Stomach (tissue), 4 donors: ENCODE measurements around the gene NTN3.

Experiments
- POLR2A ChIP-seq, 4 donors: fragments of 450-650 bp; IDR thresholded peaks; one replicate each; pipeline ENCODE4 v1.6.1; 2016; ENCODE audit warnings: antibody characterized with exemption in 4 of 4, control low read depth in 2 of 4, mild to moderate bottlenecking in 1 of 4, moderate library complexity in 1 of 4
- TF ChIP-seq, protein P1 (sequence below), 7 experiments: fragments of 450-650 bp in 4 of 7; fragments of 200-600 bp in 3 of 7; sonication (generic) in 3 of 7; IDR thresholded peaks; one replicate each; pipeline ENCODE4 v1.5.1; 2016 to 2019; ENCODE audit warnings: antibody characterized with exemption in 7 of 7, control low read depth in 2 of 7, mild to moderate bottlenecking in 1 of 7

GRCh38 chr16:2465653-2466415 is 5.3 kb upstream of the NTN3 start:
- TF ChIP-seq, protein P1, sequence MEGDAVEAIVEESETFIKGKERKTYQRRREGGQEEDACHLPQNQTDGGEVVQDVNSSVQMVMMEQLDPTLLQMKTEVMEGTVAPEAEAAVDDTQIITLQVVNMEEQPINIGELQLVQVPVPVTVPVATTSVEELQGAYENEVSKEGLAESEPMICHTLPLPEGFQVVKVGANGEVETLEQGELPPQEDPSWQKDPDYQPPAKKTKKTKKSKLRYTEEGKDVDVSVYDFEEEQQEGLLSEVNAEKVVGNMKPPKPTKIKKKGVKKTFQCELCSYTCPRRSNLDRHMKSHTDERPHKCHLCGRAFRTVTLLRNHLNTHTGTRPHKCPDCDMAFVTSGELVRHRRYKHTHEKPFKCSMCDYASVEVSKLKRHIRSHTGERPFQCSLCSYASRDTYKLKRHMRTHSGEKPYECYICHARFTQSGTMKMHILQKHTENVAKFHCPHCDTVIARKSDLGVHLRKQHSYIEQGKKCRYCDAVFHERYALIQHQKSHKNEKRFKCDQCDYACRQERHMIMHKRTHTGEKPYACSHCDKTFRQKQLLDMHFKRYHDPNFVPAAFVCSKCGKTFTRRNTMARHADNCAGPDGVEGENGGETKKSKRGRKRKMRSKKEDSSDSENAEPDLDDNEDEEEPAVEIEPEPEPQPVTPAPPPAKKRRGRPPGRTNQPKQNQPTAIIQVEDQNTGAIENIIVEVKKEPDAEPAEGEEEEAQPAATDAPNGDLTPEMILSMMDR (IDR thresholded peaks at IDR 0.05) = no peak
- no peak for TF ChIP-seq POLR2A (IDR thresholded peaks at IDR 0.05)
